Coronary artery (tissue), 2 donors: ENCODE results near the gene NUBP2.

Experiments
- DNase-seq: peaks from one replicate; pipeline ENCODE4 v3.0.0-alpha.2; 2017; ENCODE audit warnings: low spot score
- H3K27ac ChIP-seq, 2 donors: fragments of 200-600 bp; sonication (generic); one replicate each; pipeline ENCODE4 v1.5.1; 2016 to 2019
- H3K4me3 ChIP-seq: fragments of 200-600 bp; sonication (generic); 2 replicates; pipeline ENCODE4 v1.5.1; 2016; ENCODE audit warnings: mild to moderate bottlenecking, moderate library complexity
- TF ChIP-seq, protein P1 (sequence below): fragments of 200-600 bp; sonication (generic); IDR thresholded peaks from one replicate; pipeline ENCODE4 v1.5.1; 2019; ENCODE audit warnings: antibody characterized with exemption

Gene NUBP2

DNA sequence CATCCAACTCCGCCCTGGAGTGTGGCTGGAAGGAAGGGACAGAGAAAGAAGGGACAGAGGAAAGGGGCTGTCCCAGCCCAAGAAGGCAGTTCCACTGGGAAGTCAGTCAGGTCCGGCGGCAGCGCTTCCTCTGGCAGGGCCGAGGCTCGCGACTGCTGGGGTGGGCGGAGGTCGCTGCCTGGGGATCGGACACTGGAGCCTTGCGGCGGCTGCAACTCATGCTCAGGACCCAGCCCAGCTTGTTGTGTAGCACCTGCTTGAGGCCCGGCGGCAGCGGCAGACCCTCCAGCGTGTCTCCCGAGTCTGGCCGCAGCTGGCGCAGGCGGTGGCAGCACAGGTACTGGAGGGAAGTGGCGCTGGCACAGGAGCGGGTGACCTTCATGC is 5.8 kb upstream of the NUBP2 start:
- TF ChIP-seq, protein P1, sequence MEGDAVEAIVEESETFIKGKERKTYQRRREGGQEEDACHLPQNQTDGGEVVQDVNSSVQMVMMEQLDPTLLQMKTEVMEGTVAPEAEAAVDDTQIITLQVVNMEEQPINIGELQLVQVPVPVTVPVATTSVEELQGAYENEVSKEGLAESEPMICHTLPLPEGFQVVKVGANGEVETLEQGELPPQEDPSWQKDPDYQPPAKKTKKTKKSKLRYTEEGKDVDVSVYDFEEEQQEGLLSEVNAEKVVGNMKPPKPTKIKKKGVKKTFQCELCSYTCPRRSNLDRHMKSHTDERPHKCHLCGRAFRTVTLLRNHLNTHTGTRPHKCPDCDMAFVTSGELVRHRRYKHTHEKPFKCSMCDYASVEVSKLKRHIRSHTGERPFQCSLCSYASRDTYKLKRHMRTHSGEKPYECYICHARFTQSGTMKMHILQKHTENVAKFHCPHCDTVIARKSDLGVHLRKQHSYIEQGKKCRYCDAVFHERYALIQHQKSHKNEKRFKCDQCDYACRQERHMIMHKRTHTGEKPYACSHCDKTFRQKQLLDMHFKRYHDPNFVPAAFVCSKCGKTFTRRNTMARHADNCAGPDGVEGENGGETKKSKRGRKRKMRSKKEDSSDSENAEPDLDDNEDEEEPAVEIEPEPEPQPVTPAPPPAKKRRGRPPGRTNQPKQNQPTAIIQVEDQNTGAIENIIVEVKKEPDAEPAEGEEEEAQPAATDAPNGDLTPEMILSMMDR, result no peak
- Histone ChIP-seq H3K4me3 (no peak overlapping the region), H3K27ac (no peak overlapping the region)
- no peak for DNase-seq

- H3K4me3 ChIP-seq, result no peak overlapping the region
- H3K27ac ChIP-seq, result no peak overlapping the region
- no peak for DNase-seq
- TF ChIP-seq, protein P1, result no peak
Observed at GRCh38 chr16:1777375-1778199, 5.2 kb upstream of the NUBP2 start.

DNA sequence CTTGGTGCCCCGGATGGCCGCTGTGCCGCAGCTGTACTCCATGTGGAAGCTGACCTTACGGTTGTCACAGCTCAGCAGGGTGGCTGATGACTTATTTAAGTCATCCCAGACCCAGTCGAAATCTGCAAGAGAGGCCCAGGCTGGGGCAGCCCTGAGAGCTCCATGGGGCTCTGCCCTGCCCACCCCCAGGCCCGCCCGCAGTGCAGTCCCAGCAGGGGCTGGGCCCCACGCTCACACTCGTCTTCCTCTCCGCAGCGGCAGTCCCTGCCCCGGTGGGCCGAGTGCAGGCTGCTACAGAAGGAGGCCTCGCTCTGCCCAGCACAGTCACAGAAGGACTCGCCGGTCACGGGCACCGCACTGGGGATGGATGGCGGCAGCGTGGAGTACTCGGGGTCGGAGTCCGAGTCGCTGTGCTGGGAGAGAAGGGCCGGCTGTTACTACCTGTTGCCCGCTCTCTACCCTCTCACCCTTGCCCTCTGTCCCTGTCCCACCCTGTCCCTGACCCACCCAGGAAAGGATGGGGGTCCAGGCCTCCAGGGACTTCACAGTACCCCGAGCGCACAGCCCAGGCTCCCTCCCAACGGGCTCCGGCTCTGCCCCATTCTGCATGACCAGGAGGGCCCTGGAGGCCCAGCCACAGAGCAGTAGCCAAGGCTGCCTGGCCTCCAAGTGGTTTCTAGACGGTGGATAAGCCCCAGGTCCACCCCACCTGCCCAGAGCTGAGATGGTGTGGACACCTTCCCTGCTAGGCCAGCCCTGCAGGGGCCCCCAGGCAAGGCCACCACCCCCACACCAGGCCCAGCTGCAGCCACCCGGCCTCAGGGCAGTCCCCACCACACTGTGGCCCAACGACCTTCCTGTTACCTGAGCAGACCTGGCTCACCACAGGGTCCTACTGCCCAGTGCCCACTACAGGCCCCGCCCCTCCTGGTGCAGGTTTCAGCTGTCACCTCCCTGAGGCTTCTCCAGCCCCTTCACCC is 4.3 kb upstream of the NUBP2 start:
- TF ChIP-seq, protein P1, result no peak
- no peak for DNase-seq

DNA sequence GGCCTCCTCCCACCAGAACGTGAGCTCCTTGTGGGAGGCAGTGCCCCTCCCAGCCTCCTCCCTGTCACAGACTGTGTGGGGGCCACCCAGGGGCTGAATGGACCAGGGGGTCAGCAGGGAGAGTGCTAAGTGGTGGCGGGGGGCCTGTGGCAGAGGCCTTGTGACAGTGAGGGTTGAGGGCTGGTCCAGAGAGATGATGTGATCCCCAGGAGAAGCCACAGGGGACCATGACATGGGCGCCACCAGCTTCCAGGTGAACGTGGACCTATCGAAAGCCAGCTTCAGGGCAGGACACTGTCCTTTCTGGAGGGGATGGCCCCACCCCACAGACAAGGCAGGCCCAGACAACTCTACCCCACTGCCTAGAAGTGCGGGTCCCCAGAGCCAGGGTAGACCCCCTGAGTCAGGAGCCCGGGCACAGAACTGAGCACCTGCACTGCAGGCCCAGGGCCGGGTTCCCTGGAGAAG is 3.5 kb upstream of the NUBP2 start:
- H3K4me3 ChIP-seq, result no peak overlapping the region
- H3K27ac ChIP-seq, result no peak overlapping the region
- no peak for DNase-seq
- TF ChIP-seq, protein P1, result no peak

More for the DNA sequence above, 4.3 kb upstream of the NUBP2 start:
- H3K4me3 ChIP-seq, result no peak overlapping the region
- no peak overlapping the region for H3K27ac ChIP-seq

- no peak overlapping the region for H3K27ac ChIP-seq
- TF ChIP-seq, protein P1, result no peak
- DNase-seq, result no peak
Observed at GRCh38 chr16:1779741-1780676, 2.8 kb upstream of the NUBP2 start.

DNA sequence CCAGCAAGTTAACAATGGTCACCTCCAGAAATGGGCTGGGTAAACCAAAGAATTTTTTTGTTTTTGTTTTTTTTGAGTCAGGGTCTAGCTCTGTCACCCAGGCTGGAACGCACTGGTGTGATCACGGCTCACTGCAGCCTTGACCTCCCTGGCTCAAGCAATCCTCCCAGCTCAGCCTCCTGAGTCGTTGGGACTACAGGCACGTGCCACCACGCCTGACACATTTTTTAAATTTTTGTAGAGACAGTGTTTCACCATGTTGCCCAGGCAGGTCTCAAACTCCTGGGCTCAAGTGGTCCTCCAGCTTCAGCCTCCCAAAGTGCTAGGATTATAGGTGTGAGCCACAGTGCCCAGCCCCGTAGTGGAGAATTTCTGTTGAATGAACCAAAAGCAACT is 2.1 kb upstream of the NUBP2 start:
- Histone ChIP-seq H3K4me3 (peak overlapping the region; percentile 99), H3K27ac (no peak overlapping the region)
- TF ChIP-seq, protein P1, result no peak
- DNase-seq, result no peak

More at GRCh38 chr16:1779741-1780676, 2.8 kb upstream of the NUBP2 start:
- H3K4me3 ChIP-seq, result no peak overlapping the region
